ENCODE measurements around the gene NUMB. TPM values are rescaled to one million over a fixed set of nuclear protein-coding genes. Genes with fewer than 3 reads are reported as not detected.

The NUMB gene
- total and polyA plus RNA-seq, 4 donors, result 39.4 to 100 (median 87.8) TPM

GRCh38 chr14:73230051-73230450, 228.3 kb downstream of the NUMB start:
- H3K27ac ChIP-seq (ENCODE audit: low read depth in 1 of 2, low read length in 1 of 2), result no peak overlapping the region
- no peak overlapping the region for H3K9ac ChIP-seq (ENCODE audit: insufficient read depth in 1 of 2, low read length in 2 of 2)
- peaks cover 0 to 2% (median 0%) of the 10 kb centered on the region in 4 donors for H3K9me3 ChIP-seq (ENCODE audit: control insufficient read depth in 4 of 4, insufficient read depth in 3 of 4, low read length in 3 of 4)
- 92 to 97% methylated on average over 6 of the region's 6 CpGs for WGBS, 2 donors
- H3K27me3 ChIP-seq (ENCODE audit: control insufficient read depth in 3 of 3, insufficient read depth in 3 of 3, low read length in 2 of 3), result no peaks in the 10 kb centered on the region
- peaks cover 0 to 39% (median 11%) of the 10 kb centered on the region in 5 donors for H3K4me1 ChIP-seq (ENCODE audit: control insufficient read depth in 5 of 5, insufficient read depth in 5 of 5, low read length in 5 of 5)
- H3K36me3 ChIP-seq (ENCODE audit: control insufficient read depth in 4 of 4, insufficient read depth in 4 of 4, low read length in 4 of 4), result peaks cover 0 to 2% (median 0%) of the 10 kb centered on the region in 4 donors
- no peak for TF ChIP-seq CTCF (IDR thresholded peaks at IDR 0.05; ENCODE audit: control extremely low read depth, extremely low read depth)
- ATAC-seq (ENCODE audit: insufficient read depth, low FRiP score) (no peak), DNase-seq (no peak)
- H3K4me3 ChIP-seq, result no peak overlapping the region

GRCh38 chr14:73227812-73228781, 230.2 kb downstream of the NUMB start:
- no peaks in the 10 kb centered on the region for H3K27me3 ChIP-seq (ENCODE audit: control insufficient read depth in 3 of 3, insufficient read depth in 3 of 3, low read length in 2 of 3)
- H3K9me3 ChIP-seq (ENCODE audit: control insufficient read depth in 4 of 4, insufficient read depth in 3 of 4, low read length in 3 of 4), result no peaks in the 10 kb centered on the region
- no peak for TF ChIP-seq CTCF (IDR thresholded peaks at IDR 0.05; ENCODE audit: control extremely low read depth, extremely low read depth)
- H3K27ac ChIP-seq (ENCODE audit: low read depth in 1 of 2, low read length in 1 of 2), result no peak overlapping the region
- peaks cover 0 to 48% (median 19%) of the 10 kb centered on the region in 5 donors for H3K4me1 ChIP-seq (ENCODE audit: control insufficient read depth in 5 of 5, insufficient read depth in 5 of 5, low read length in 5 of 5)
- H3K36me3 ChIP-seq (ENCODE audit: control insufficient read depth in 4 of 4, insufficient read depth in 4 of 4, low read length in 4 of 4), result peaks cover 0 to 5% (median 0%) of the 10 kb centered on the region in 4 donors
- WGBS, 2 donors, result 47 to 67% methylated on average over 25 of the region's 25 CpGs
- H3K9ac ChIP-seq (ENCODE audit: insufficient read depth in 1 of 2, low read length in 2 of 2), result no peak overlapping the region
- peak; percentile 71 to 75 (median 72) for DNase-seq
- ATAC-seq (ENCODE audit: insufficient read depth, low FRiP score), result peak; percentile 24
- H3K4me3 ChIP-seq, result no peak overlapping the region

GRCh38 chr14:73225496-73225895, 232.8 kb downstream of the NUMB start:
- H3K36me3 ChIP-seq (ENCODE audit: control insufficient read depth in 4 of 4, insufficient read depth in 4 of 4, low read length in 4 of 4), result peaks cover 0 to 10% (median under 1%) of the 10 kb centered on the region in 4 donors
- TF ChIP-seq CTCF (IDR thresholded peaks at IDR 0.05; ENCODE audit: control extremely low read depth, extremely low read depth), result no peak
- no peak overlapping the region for H3K27ac ChIP-seq (ENCODE audit: low read depth in 1 of 2, low read length in 1 of 2)
- H3K4me3 ChIP-seq, result no peak overlapping the region
- no peak for DNase-seq
- no peak overlapping the region for H3K9ac ChIP-seq (ENCODE audit: insufficient read depth in 1 of 2, low read length in 2 of 2)
- peaks cover 0 to 47% (median 9%) of the 10 kb centered on the region in 5 donors for H3K4me1 ChIP-seq (ENCODE audit: control insufficient read depth in 5 of 5, insufficient read depth in 5 of 5, low read length in 5 of 5)
- 93 to 96% methylated on average over 4 of the region's 4 CpGs for WGBS, 2 donors
- no peaks in the 10 kb centered on the region for H3K9me3 ChIP-seq (ENCODE audit: control insufficient read depth in 4 of 4, insufficient read depth in 3 of 4, low read length in 3 of 4)
- no peak for ATAC-seq (ENCODE audit: insufficient read depth, low FRiP score)
- H3K27me3 ChIP-seq (ENCODE audit: control insufficient read depth in 3 of 3, insufficient read depth in 3 of 3, low read length in 2 of 3), result no peaks in the 10 kb centered on the region

Small RNAs within 50 kb of the gene (small RNA-seq; reads per million reads assigned to genes)
- not detected for gene RNU6-419P (ENCODE audit: low replicate concordance)

Other genes starting within 250 kb of the NUMB start
- gene PAPLN, start 221.0 kb downstream of the NUMB start, total RNA-seq, result 10 to 100 TPM; 11.1 to 18.0 TPM
- 1 to 10 TPM; 2.9 to 5.4 TPM for gene PAPLN, start 221.0 kb downstream of the NUMB start, polyA plus RNA-seq
- gene RIOX1, start 32.4 kb upstream of the NUMB start, total RNA-seq, result 10 to 100 TPM in 1 of 2 donors, 1 to 10 TPM in 1; 9.0 to 14.2 TPM
- gene RIOX1, start 32.4 kb upstream of the NUMB start, polyA plus RNA-seq, result 1 to 10 TPM; 7.9 to 8.4 TPM
- gene ACOT1, start 78.6 kb upstream of the NUMB start, total RNA-seq, result 10 to 100 TPM in 1 of 2 donors, 1 to 10 TPM in 1; 2.8 to 22.1 TPM
- 1 to 10 TPM; 3.2 to 9.4 TPM for gene ACOT1, start 78.6 kb upstream of the NUMB start, polyA plus RNA-seq
- gene HEATR4, start 100.4 kb upstream of the NUMB start, total RNA-seq, result under 1 TPM; 0.34 to 0.46 TPM
- under 1 TPM; 0.05 to 0.28 TPM for gene HEATR4, start 100.4 kb upstream of the NUMB start, polyA plus RNA-seq
- gene ACOT2, start 110.7 kb upstream of the NUMB start, total RNA-seq, result 10 to 100 TPM; 23.6 to 61.9 TPM
- 10 to 100 TPM; 22.4 to 39.6 TPM for gene ACOT2, start 110.7 kb upstream of the NUMB start, polyA plus RNA-seq
- gene ACOT4, start 133.3 kb upstream of the NUMB start, total RNA-seq, result 1 to 10 TPM in 1 of 2 donors, under 1 TPM in 1; 0.60 to 4.2 TPM
- 1 to 10 TPM; 1.8 to 2.3 TPM for gene ACOT4, start 133.3 kb upstream of the NUMB start, polyA plus RNA-seq
- not detected for gene ACOT6, start 154.0 kb upstream of the NUMB start, total RNA-seq
- gene ACOT6, start 154.0 kb upstream of the NUMB start, polyA plus RNA-seq, result not detected
- 10 to 100 TPM; 25.0 to 25.5 TPM for gene DNAL1, start 186.4 kb upstream of the NUMB start, total RNA-seq
- gene DNAL1, start 186.4 kb upstream of the NUMB start, polyA plus RNA-seq, result 1 to 10 TPM; 5.7 to 8.3 TPM